Measurements from ENCODE around the gene KCNA2. TPM values are rescaled to one million over a fixed set of nuclear protein-coding genes. Genes with fewer than 3 reads are reported as not detected.
A peak's percentile ranks its signal among the peaks of the same experiment; 100 is the strongest.

Gene KCNA2
- total RNA-seq, 1 donor from 2014 or later = 9.4 TPM

- peak in 1 of 2 donors; percentile 11 for DNase-seq (ENCODE audit: low spot score in 2 of 2)
- no peaks in the 10 kb centered on the region for H3K4me1 ChIP-seq
- H3K27ac ChIP-seq = no peak overlapping the region
- H3K4me3 ChIP-seq = no peak overlapping the region
- intact Hi-C loops (cut with DNase I) = no loop called here
- no peak for TF ChIP-seq CTCF (IDR thresholded peaks at IDR 0.05)
- no peaks in the 10 kb centered on the region for H3K27me3 ChIP-seq
- H3K36me3 ChIP-seq = no peaks in the 10 kb centered on the region
- H3K9me3 ChIP-seq = no peaks in the 10 kb centered on the region
These were observed 35.9 kb downstream of the KCNA2 start for GRCh38 chr1:110570307-110570706.

- H3K4me1 ChIP-seq = no peaks in the 10 kb centered on the region
- intact Hi-C loops (cut with DNase I) = no loop called here
- H3K4me3 ChIP-seq = no peak overlapping the region
- no peaks in the 10 kb centered on the region for H3K9me3 ChIP-seq
- no peak for DNase-seq (ENCODE audit: low spot score in 2 of 2)
- no peak overlapping the region for H3K27ac ChIP-seq
- no peak for TF ChIP-seq CTCF (IDR thresholded peaks at IDR 0.05)
- H3K36me3 ChIP-seq = no peaks in the 10 kb centered on the region
- no peaks in the 10 kb centered on the region for H3K27me3 ChIP-seq
These were observed 39.3 kb downstream of the KCNA2 start for GRCh38 chr1:110566836-110567235.

GRCh38 chr1:110565565-110565964, 40.6 kb downstream of the KCNA2 start:
- DNase-seq (ENCODE audit: low spot score in 2 of 2) = peak in 1 of 2 donors; percentile 24
- no peak for TF ChIP-seq CTCF (IDR thresholded peaks at IDR 0.05)
- no peak overlapping the region for H3K4me3 ChIP-seq
- H3K27me3 ChIP-seq = no peaks in the 10 kb centered on the region
- no peaks in the 10 kb centered on the region for H3K4me1 ChIP-seq
- no peaks in the 10 kb centered on the region for H3K9me3 ChIP-seq
- no peak overlapping the region for H3K27ac ChIP-seq
- no peaks in the 10 kb centered on the region for H3K36me3 ChIP-seq
- intact Hi-C loops (cut with DNase I) = no loop called here

- no peak for TF ChIP-seq CTCF (IDR thresholded peaks at IDR 0.05)
- no peaks in the 10 kb centered on the region for H3K36me3 ChIP-seq
- no peaks in the 10 kb centered on the region for H3K4me1 ChIP-seq
- H3K27me3 ChIP-seq = no peaks in the 10 kb centered on the region
- H3K27ac ChIP-seq = no peak overlapping the region
- peak in 1 of 2 donors; percentile 33 for DNase-seq (ENCODE audit: low spot score in 2 of 2)
- no peaks in the 10 kb centered on the region for H3K9me3 ChIP-seq
- H3K4me3 ChIP-seq = no peak overlapping the region
- intact Hi-C loops (cut with DNase I) = no loop called here
These were observed 43.1 kb downstream of the KCNA2 start for GRCh38 chr1:110563089-110563488.

GRCh38 chr1:110561596-110561995, 44.6 kb downstream of the KCNA2 start:
- H3K4me1 ChIP-seq = no peaks in the 10 kb centered on the region
- DNase-seq (ENCODE audit: low spot score in 2 of 2) = no peak
- no peaks in the 10 kb centered on the region for H3K9me3 ChIP-seq
- TF ChIP-seq CTCF (IDR thresholded peaks at IDR 0.05) = no peak
- intact Hi-C loops (cut with DNase I) = no loop called here
- no peak overlapping the region for H3K27ac ChIP-seq
- no peaks in the 10 kb centered on the region for H3K27me3 ChIP-seq
- H3K4me3 ChIP-seq = no peak overlapping the region
- H3K36me3 ChIP-seq = no peaks in the 10 kb centered on the region

GRCh38 chr1:110559157-110559556, 47.0 kb downstream of the KCNA2 start:
- DNase-seq (ENCODE audit: low spot score in 2 of 2) = peak in 1 of 2 donors; percentile 15
- H3K4me1 ChIP-seq = peaks cover 0 to 5% of the 10 kb centered on the region in 2 donors
- intact Hi-C loops (cut with DNase I) = no loop called here
- H3K36me3 ChIP-seq = no peaks in the 10 kb centered on the region
- TF ChIP-seq CTCF (IDR thresholded peaks at IDR 0.05) = no peak
- no peaks in the 10 kb centered on the region for H3K27me3 ChIP-seq
- H3K27ac ChIP-seq = no peak overlapping the region
- no peak overlapping the region for H3K4me3 ChIP-seq
- no peaks in the 10 kb centered on the region for H3K9me3 ChIP-seq
